ENCODE measurements around the gene DYRK1B.
"Not testable (repeated sequence)": the region's sequence is repeated elsewhere in the genome, so short reads cannot be mapped to it uniquely, and the experiment has no call there.

DYRK1B gene

GRCh38 chr19:39817888-39818561, 15.9 kb downstream of the DYRK1B start:
- no peak for DNase-seq
- Histone ChIP-seq H3K4me3 (no peak overlapping the region), H3K9me3 (no peaks in the 10 kb centered on the region), H3K27ac (no peak overlapping the region), H3K36me3 (peaks cover 0 to 30% (median 5%) of the 10 kb centered on the region in 3 donors), H3K4me1 (no peaks in the 10 kb centered on the region), H3K27me3 (no peaks in the 10 kb centered on the region)
- intact Hi-C loops (cut with DNase I; ENCODE audit: low total_unique reads) = no loop called here
- TF ChIP-seq CTCF (IDR thresholded peaks at IDR 0.05) = no peak

- no peak for TF ChIP-seq CTCF (IDR thresholded peaks at IDR 0.05)
- Histone ChIP-seq H3K4me3 (no peak overlapping the region), H3K27me3 (no peaks in the 10 kb centered on the region), H3K9me3 (no peaks in the 10 kb centered on the region), H3K36me3 (peaks cover 0 to 30% (median 5%) of the 10 kb centered on the region in 3 donors), H3K27ac (no peak overlapping the region), H3K4me1 (no peaks in the 10 kb centered on the region)
- intact Hi-C loops (cut with DNase I; ENCODE audit: low total_unique reads) = no loop called here
- DNase-seq = peak in 1 of 2 donors; percentile 21
These were observed 17.5 kb downstream of the DYRK1B start for GRCh38 chr19:39816287-39817048.

- no peak for TF ChIP-seq CTCF (IDR thresholded peaks at IDR 0.05)
- intact Hi-C loops (cut with DNase I; ENCODE audit: low total_unique reads) = no loop called here
- no peaks in the 10 kb centered on the region for H3K27me3 ChIP-seq
- no peak overlapping the region for H3K27ac ChIP-seq
- H3K36me3 ChIP-seq = peaks cover 0 to 30% (median 5%) of the 10 kb centered on the region in 3 donors
- peak in 1 of 2 donors; percentile 4 for DNase-seq
- no peaks in the 10 kb centered on the region for H3K4me1 ChIP-seq
- no peak overlapping the region for H3K4me3 ChIP-seq
- H3K9me3 ChIP-seq = no peaks in the 10 kb centered on the region
These were observed 19.4 kb downstream of the DYRK1B start for GRCh38 chr19:39814595-39814994.

- H3K27ac ChIP-seq, H3K27me3 ChIP-seq: not testable (repeated sequence)
These were observed 19.9 kb downstream of the DYRK1B start for GRCh38 chr19:39814111-39814510.

GRCh38 chr19:39813264-39813993, 20.5 kb downstream of the DYRK1B start:
- no peak overlapping the region for H3K27ac ChIP-seq
- H3K4me3 ChIP-seq = no peak overlapping the region
- no peak for TF ChIP-seq CTCF (IDR thresholded peaks at IDR 0.05)
- no peaks in the 10 kb centered on the region for H3K4me1 ChIP-seq
- H3K9me3 ChIP-seq = no peaks in the 10 kb centered on the region
- H3K36me3 ChIP-seq = peaks cover 0 to 30% (median 5%) of the 10 kb centered on the region in 3 donors
- DNase-seq = peak in 1 of 2 donors; percentile 42
- intact Hi-C loops (cut with DNase I; ENCODE audit: low total_unique reads) = no loop called here
- no peaks in the 10 kb centered on the region for H3K27me3 ChIP-seq

More at GRCh38 chr19:39814111-39814510, 19.9 kb downstream of the DYRK1B start:
- peaks cover 0 to 30% (median 5%) of the 10 kb centered on the region in 3 donors for H3K36me3 ChIP-seq
- intact Hi-C loops (cut with DNase I; ENCODE audit: low total_unique reads); H3K9me3 ChIP-seq; H3K4me3 ChIP-seq; H3K4me1 ChIP-seq: not testable (repeated sequence)
- DNase-seq = peak in 1 of 2 donors; percentile 19
